GM12878 (cell line): ENCODE results near the gene TOB1. TPM values are rescaled to one million over a fixed set of nuclear protein-coding genes. Genes with fewer than 3 reads are reported as not detected.

Experiments
- ASH2L ChIP-seq: fragments of 300-600, 200-600 bp; sonication (generic); IDR thresholded peaks from 2 replicates; pipeline ENCODE4 v1.6.1; 2017; ENCODE audit warnings: low read depth, mild to moderate bottlenecking, borderline replicate concordance
- CEBPZ ChIP-seq: fragments of 150-350 bp; IDR thresholded peaks from 2 replicates; pipeline ENCODE4 v1.6.1; 2016; ENCODE audit warnings: low read depth, low read length
- CHD2 ChIP-seq: IDR thresholded peaks from 2 replicates; pipeline ENCODE4 v1.6.1; 2011; ENCODE audit warnings: low read depth, low read length, improper control_type of control experiment, borderline replicate concordance
- EGR1 ChIP-seq, 2 experiments: IDR thresholded peaks; 1 replicate in 1 of 2; 2 replicates in 1 of 2; pipeline ENCODE4 v1.6.1; 2011 to 2012; ENCODE audit warnings: low read depth in 2 of 2, low read length in 2 of 2, borderline replicate concordance in 1 of 2, mild to moderate bottlenecking in 1 of 2, moderate library complexity in 1 of 2
- FOS ChIP-seq: IDR thresholded peaks from 3 replicates; pipeline ENCODE4 v1.6.1; 2011; ENCODE audit warnings: borderline replicate concordance; ENCODE audit not compliant: insufficient read length; ENCODE audit errors: extremely low read depth
- HCFC1 ChIP-seq: fragments of 150-350 bp; IDR thresholded peaks from 2 replicates; pipeline ENCODE4 v1.6.1; 2014; ENCODE audit warnings: low read length
- IKZF2 ChIP-seq, 2 experiments: fragments of 450-650 bp; IDR thresholded peaks; 2 replicates each; pipeline ENCODE4 v1.6.1; 2017; ENCODE audit warnings: mild to moderate bottlenecking in 2 of 2, moderate library complexity in 2 of 2
- MLLT1 ChIP-seq: fragments of 450-650 bp; IDR thresholded peaks from 2 replicates; pipeline ENCODE4 v1.6.1; 2016; ENCODE audit warnings: mild to moderate bottlenecking
- MYB ChIP-seq: fragments of 150-350 bp; IDR thresholded peaks from 2 replicates; pipeline ENCODE4 v1.6.1; 2014; ENCODE audit warnings: mild to moderate bottlenecking, low read depth, low read length, borderline replicate concordance
- PAX8 ChIP-seq: fragments of 450-650 bp; IDR thresholded peaks from 2 replicates; pipeline ENCODE4 v1.6.1; 2017; ENCODE audit warnings: mild to moderate bottlenecking, moderate library complexity
- RAD51 ChIP-seq: fragments of 450-650 bp; IDR thresholded peaks from 2 replicates; pipeline ENCODE4 v1.6.1; 2016; ENCODE audit warnings: moderate library complexity, mild to moderate bottlenecking, inconsistent platforms
- RELA ChIP-seq: fragments of 450-650 bp; IDR thresholded peaks from 2 replicates; pipeline ENCODE4 v1.8.0; 2014; ENCODE audit warnings: borderline replicate concordance; ENCODE audit not compliant: partially characterized antibody
- SMARCA5 ChIP-seq: fragments of 450-650 bp; IDR thresholded peaks from 2 replicates; pipeline ENCODE4 v1.6.1; 2017; ENCODE audit warnings: mild to moderate bottlenecking
- SMC3 ChIP-seq: IDR thresholded peaks from 2 replicates; pipeline ENCODE4 v1.6.1; 2011; ENCODE audit warnings: low read length, improper control_type of control experiment, borderline replicate concordance
- SREBF1 ChIP-seq: IDR thresholded peaks from 2 replicates; pipeline ENCODE4 v1.6.1; 2012; ENCODE audit warnings: mild to moderate bottlenecking, low read length
- SREBF2 ChIP-seq: IDR thresholded peaks from 2 replicates; pipeline ENCODE4 v1.6.1; 2012; ENCODE audit warnings: mild to moderate bottlenecking, low read length
- SUPT20H ChIP-seq: IDR thresholded peaks from 2 replicates; pipeline ENCODE4 v1.6.1; 2011; ENCODE audit warnings: low read depth, mild to moderate bottlenecking, low read length, moderate library complexity, borderline replicate concordance; ENCODE audit not compliant: control insufficient read depth
- SUZ12 ChIP-seq: fragments of 200-600 bp; sonication (generic); IDR thresholded peaks from one replicate; pipeline ENCODE4 v1.6.1; 2018; ENCODE audit warnings: antibody characterized with exemption, mild to moderate bottlenecking; ENCODE audit not compliant: unreplicated experiment
- TAF1 ChIP-seq: IDR thresholded peaks from 2 replicates; pipeline ENCODE4 v1.6.1; 2011; ENCODE audit warnings: mild to moderate bottlenecking, low read depth, low read length, borderline replicate concordance
- YBX1 ChIP-seq: fragments of 450-650 bp; IDR thresholded peaks from 2 replicates; pipeline ENCODE4 v1.6.1; 2016; ENCODE audit warnings: antibody characterized with exemption
- polyA plus RNA-seq, 11 experiments: library from polyadenylated mRNA; depleted of rRNA in 4 of 11; unstranded in 6 of 11; stranded (reverse) in 5 of 11; fragments of >200 nt; fragmentation: Nextera tagmentation in 4 of 11; fragmentation: Illumina TruSeq in 1 of 11; extraction: Ambion mirVana in 4 of 11; extraction: Trizol in 1 of 11; gene quantifications; 1 replicate in 1 of 11; 2 replicates in 10 of 11; pipeline versions ENCODE4 v1.2.1 to v1.2.3, GENCODE V29; 2011 to 2016; ENCODE audit warnings: inconsistent platforms in 2 of 11, missing spikeins in 2 of 11, low read depth in 1 of 11
- total RNA-seq, 4 experiments: library from RNA; depleted of rRNA in 3 of 4; stranded (reverse); fragments of >200 nt in 3 of 4; fragmentation: Illumina TruSeq in 1 of 4; extraction: Trizol in 1 of 4; gene quantifications; 2 replicates each; pipeline versions ENCODE4 v1.2.1 to v1.2.3, GENCODE V29; 2013 to 2021
- TF ChIP-seq, protein P1 (sequence below): fragments of 450-650 bp; IDR thresholded peaks from 2 replicates; pipeline ENCODE4 v1.6.1; 2016; ENCODE audit warnings: mild to moderate bottlenecking, moderate library complexity, borderline replicate concordance
- TF ChIP-seq, protein P2 (sequence below): IDR thresholded peaks from 2 replicates; pipeline ENCODE4 v1.6.1; 2011; ENCODE audit warnings: borderline replicate concordance, low read depth, mild to moderate bottlenecking, moderate library complexity, mixed read lengths, low read length; ENCODE audit not compliant: insufficient read depth; ENCODE audit errors: extremely low read length

Gene TOB1
- total and polyA plus RNA-seq, 10 of the 15 experiments (the other 5 are each of a cell fraction or from before 2014, with no cell fraction given) = 5.0 to 32.4 (median 13.7) TPM

DNA sequence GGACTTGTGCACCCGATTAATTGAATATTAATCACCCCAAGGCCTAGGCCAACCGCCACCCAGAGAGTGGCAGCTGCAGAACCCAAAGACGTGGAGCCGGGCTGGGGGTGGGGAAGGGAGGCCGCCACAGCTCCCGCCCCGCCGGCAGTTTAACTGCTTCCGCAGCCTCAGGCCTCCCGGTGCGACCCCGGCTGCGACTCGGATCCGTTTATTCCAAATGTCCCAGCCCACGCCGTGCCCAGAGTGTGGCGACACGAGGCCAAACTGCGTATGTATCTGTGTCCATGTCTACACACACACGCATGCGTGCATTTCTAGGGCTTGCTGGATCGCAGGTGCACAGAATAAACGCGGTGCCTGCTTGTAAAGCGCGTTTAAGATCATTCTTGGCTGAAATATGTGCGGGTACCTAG, 802 bp upstream of the TOB1 start (continued):
- TF ChIP-seq SUZ12 = no peak
- no peak for TF ChIP-seq IKZF2 (IDR thresholded peaks at IDR 0.05)
- TF ChIP-seq FOS = no peak
- TF ChIP-seq YBX1 = no peak
- no peak for TF ChIP-seq ASH2L
- peak; percentile 67 for TF ChIP-seq MLLT1
- TF ChIP-seq PAX8 = no peak
- TF ChIP-seq MYB = no peak
- TF ChIP-seq SMARCA5 = 0 out of 2 replicates have a peak, but pooled peaks have one; percentile 55
- no peak for TF ChIP-seq SUPT20H
- TF ChIP-seq, protein P1, sequence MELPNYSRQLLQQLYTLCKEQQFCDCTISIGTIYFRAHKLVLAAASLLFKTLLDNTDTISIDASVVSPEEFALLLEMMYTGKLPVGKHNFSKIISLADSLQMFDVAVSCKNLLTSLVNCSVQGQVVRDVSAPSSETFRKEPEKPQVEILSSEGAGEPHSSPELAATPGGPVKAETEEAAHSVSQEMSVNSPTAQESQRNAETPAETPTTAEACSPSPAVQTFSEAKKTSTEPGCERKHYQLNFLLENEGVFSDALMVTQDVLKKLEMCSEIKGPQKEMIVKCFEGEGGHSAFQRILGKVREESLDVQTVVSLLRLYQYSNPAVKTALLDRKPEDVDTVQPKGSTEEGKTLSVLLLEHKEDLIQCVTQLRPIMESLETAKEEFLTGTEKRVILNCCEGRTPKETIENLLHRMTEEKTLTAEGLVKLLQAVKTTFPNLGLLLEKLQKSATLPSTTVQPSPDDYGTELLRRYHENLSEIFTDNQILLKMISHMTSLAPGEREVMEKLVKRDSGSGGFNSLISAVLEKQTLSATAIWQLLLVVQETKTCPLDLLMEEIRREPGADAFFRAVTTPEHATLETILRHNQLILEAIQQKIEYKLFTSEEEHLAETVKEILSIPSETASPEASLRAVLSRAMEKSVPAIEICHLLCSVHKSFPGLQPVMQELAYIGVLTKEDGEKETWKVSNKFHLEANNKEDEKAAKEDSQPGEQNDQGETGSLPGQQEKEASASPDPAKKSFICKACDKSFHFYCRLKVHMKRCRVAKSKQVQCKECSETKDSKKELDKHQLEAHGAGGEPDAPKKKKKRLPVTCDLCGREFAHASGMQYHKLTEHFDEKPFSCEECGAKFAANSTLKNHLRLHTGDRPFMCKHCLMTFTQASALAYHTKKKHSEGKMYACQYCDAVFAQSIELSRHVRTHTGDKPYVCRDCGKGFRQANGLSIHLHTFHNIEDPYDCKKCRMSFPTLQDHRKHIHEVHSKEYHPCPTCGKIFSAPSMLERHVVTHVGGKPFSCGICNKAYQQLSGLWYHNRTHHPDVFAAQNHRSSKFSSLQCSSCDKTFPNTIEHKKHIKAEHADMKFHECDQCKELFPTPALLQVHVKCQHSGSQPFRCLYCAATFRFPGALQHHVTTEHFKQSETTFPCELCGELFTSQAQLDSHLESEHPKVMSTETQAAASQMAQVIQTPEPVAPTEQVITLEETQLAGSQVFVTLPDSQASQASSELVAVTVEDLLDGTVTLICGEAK = no peak
- TF ChIP-seq SMC3 = no peak
- TF ChIP-seq EGR1 (IDR thresholded peaks at IDR 0.05; ENCODE audit: borderline replicate concordance in 1 of 2, low read depth in 2 of 2, low read length in 2 of 2) = no peak
- TF ChIP-seq RELA = no peak
- TF ChIP-seq TAF1 = no peak; the same call in 1 of the 2 replicates
- TF ChIP-seq SREBF2 = no peak
- TF ChIP-seq CHD2 = no peak; the same call in 1 of the 2 replicates
- no peak for TF ChIP-seq CEBPZ
- TF ChIP-seq HCFC1 = no peak
- TF ChIP-seq RAD51 = no peak
- no peak for TF ChIP-seq SREBF1
- TF ChIP-seq, protein P2, sequence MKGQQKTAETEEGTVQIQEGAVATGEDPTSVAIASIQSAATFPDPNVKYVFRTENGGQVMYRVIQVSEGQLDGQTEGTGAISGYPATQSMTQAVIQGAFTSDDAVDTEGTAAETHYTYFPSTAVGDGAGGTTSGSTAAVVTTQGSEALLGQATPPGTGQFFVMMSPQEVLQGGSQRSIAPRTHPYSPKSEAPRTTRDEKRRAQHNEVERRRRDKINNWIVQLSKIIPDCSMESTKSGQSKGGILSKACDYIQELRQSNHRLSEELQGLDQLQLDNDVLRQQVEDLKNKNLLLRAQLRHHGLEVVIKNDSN = no peak
